GM12878 (cell line): Measurements from ENCODE around the gene MAP3K21. TPM values are rescaled to one million over a fixed set of nuclear protein-coding genes. Genes with fewer than 3 reads are reported as not detected.
A peak's percentile ranks its signal among the peaks of the same experiment; 100 is the strongest.

Source experiments
- ATAC-seq: fragments of 200-7000 bp; cut with Tn5 transposase; 3 replicates; pipeline ENCODE4 v1.9.1; 2020; ENCODE audit warnings: mild to moderate bottlenecking, moderate library complexity
- Bru-seq: library from RNA; stranded (reverse); fragments of 400-500 nt; gene quantifications from one replicate; lab custom pipeline; 2021; lab: Mats Ljungman, UMichigan
- BruChase-seq, 2 experiments: library from RNA; stranded (reverse); fragments of 400-500 nt; gene quantifications; one replicate each; lab custom pipeline; 2021; lab: Mats Ljungman, UMichigan
- BruUV-seq: library from RNA; stranded (reverse); fragments of 400-500 nt; replicated peaks from 2 replicates; lab custom pipeline; 2021; lab: Mats Ljungman, UMichigan
- CTCF ChIA-PET: fragments of 300-600 bp; sonication (Branson Sonifier 250); formaldehyde crosslinking; extraction: SDS; loops from one replicate; lab custom pipeline; 2021; ENCODE audit warnings: inconsistent platforms; lab: Yijun Ruan, JAX
- POLR2A ChIA-PET: fragments of 350-600 bp; formaldehyde crosslinking; extraction: SDS; loops from one replicate; lab custom pipeline; 2021; ENCODE audit warnings: inconsistent platforms; lab: Charles Lee
- RAD21 ChIA-PET: fragments of 300-600 bp; sonication (Branson Sonifier 250); formaldehyde crosslinking; loops from one replicate; lab custom pipeline; 2023; ENCODE audit warnings: antibody characterized with exemption; ENCODE audit not compliant: unreplicated experiment; lab: Charles Lee
- SMC1A ChIA-PET: fragments of 300-600 bp; sonication (Branson Sonifier 250); formaldehyde crosslinking; loops from one replicate; lab custom pipeline; 2023; ENCODE audit not compliant: unreplicated experiment, uncharacterized antibody; lab: Charles Lee
- DNase-seq: peaks from one replicate; pipeline ENCODE4 v3.0.0-alpha.2; 2011; ENCODE audit warnings: low read depth, low spot score
- FAIRE-seq: peaks from 3 replicates; lab custom pipeline; 2011; peaks lifted over from hg19 to GRCh38; lab: Jason Lieb, UNC
- H2AFZ ChIP-seq: 2 replicates; pipeline ENCODE4 v1.6.0; 2011; ENCODE audit warnings: low read depth, low read length, control low read depth; ENCODE audit not compliant: control insufficient read depth
- H3K27ac ChIP-seq: 2 replicates; pipeline ENCODE4 v1.5.1; 2011; ENCODE audit warnings: control low read depth; ENCODE audit not compliant: control insufficient read depth, insufficient read depth
- H3K27me3 ChIP-seq, 2 experiments: replicated peaks in 1 of 2; 2 replicates each; pipeline versions ENCODE4 v1.6.0 to v1.6.1; 2011; ENCODE audit warnings: low read length in 1 of 2; ENCODE audit not compliant: control insufficient read depth in 2 of 2, insufficient read depth in 2 of 2
- H3K36me3 ChIP-seq, 2 experiments: 2 replicates each; pipeline ENCODE4 v1.5.1; 2011; ENCODE audit warnings: low read length in 1 of 2; ENCODE audit not compliant: control insufficient read depth in 2 of 2, insufficient read depth in 2 of 2
- H3K4me1 ChIP-seq: 2 replicates; pipeline ENCODE4 v1.6.1; 2011; ENCODE audit warnings: mild to moderate bottlenecking, low read length, moderate library complexity, mixed read lengths; ENCODE audit not compliant: control insufficient read depth, insufficient read depth
- H3K4me2 ChIP-seq: 2 replicates; pipeline ENCODE4 v1.6.0; 2011; ENCODE audit warnings: control low read depth; ENCODE audit not compliant: control insufficient read depth, insufficient read depth
- H3K4me3 ChIP-seq: fragments of 200-600 bp; sonication (generic); 2 replicates; pipeline ENCODE4 v1.5.1; 2016
- H3K79me2 ChIP-seq: 2 replicates; pipeline ENCODE4 v1.6.0; 2011; ENCODE audit warnings: low read length; ENCODE audit not compliant: control insufficient read depth, insufficient read depth
- H3K9ac ChIP-seq: 2 replicates; pipeline ENCODE4 v1.8.0; 2011; ENCODE audit warnings: low read length, control low read depth, mixed read lengths; ENCODE audit not compliant: control insufficient read depth, insufficient read depth
- H3K9me3 ChIP-seq: replicated peaks from 3 replicates; pipeline ENCODE4 v1.5.1; 2011; ENCODE audit warnings: mild to moderate bottlenecking, low read length; ENCODE audit not compliant: control insufficient read depth, insufficient read depth
- H4K20me1 ChIP-seq: 2 replicates; pipeline ENCODE4 v1.6.0; 2011; ENCODE audit not compliant: control insufficient read depth, insufficient read depth
- EED ChIP-seq: sonication (generic); IDR thresholded peaks from 2 replicates; pipeline ENCODE4 v1.6.1; 2016; ENCODE audit warnings: antibody characterized with exemption, low read depth
- GATAD2B ChIP-seq: fragments of 450-650 bp; conservative IDR thresholded peaks from 2 replicates; pipeline ENCODE4 v1.6.1; 2017; ENCODE audit warnings: low read depth, mild to moderate bottlenecking, moderate library complexity
- JUND ChIP-seq: IDR thresholded peaks from 2 replicates; pipeline ENCODE4 v1.6.1; 2012; ENCODE audit warnings: low read depth, mild to moderate bottlenecking, low read length, improper control_type of control experiment, moderate library complexity
- LARP7 ChIP-seq: fragments of 450-650 bp; IDR thresholded peaks from 2 replicates; pipeline ENCODE4 v1.6.1; 2017; ENCODE audit warnings: mild to moderate bottlenecking
- PML ChIP-seq: IDR thresholded peaks from 2 replicates; pipeline ENCODE4 v1.6.1; 2012; ENCODE audit warnings: low read length, inconsistent platforms
- POLR2A ChIP-seq: IDR thresholded peaks from 2 replicates; pipeline ENCODE4 v1.6.1; 2011; ENCODE audit warnings: low read depth, mild to moderate bottlenecking, low read length
- SMAD1 ChIP-seq: fragments of 450-650 bp; IDR thresholded peaks from 2 replicates; pipeline ENCODE4 v1.6.1; 2018; ENCODE audit warnings: mild to moderate bottlenecking, low read depth; ENCODE audit not compliant: partially characterized antibody
- SMAD5 ChIP-seq: IDR thresholded peaks from 2 replicates; pipeline ENCODE4 v1.6.1; 2016; ENCODE audit warnings: antibody characterized with exemption, low read depth
- WGBS: methylation state at CpG from one replicate; pipeline ENCODE4 v1.1.6; 2016; ENCODE audit warnings: low lambda C conversion rate; ENCODE audit not compliant: insufficient replicate concordance, insufficient coverage; ENCODE audit errors: missing lambda C conversion rate; 5-methylcytosine and 5-hydroxymethylcytosine counted together
- in situ Hi-C: fragments of 300-500 bp; cut with MboI; formaldehyde crosslinking; loops from 9 replicates; pipeline ENCODE4 v1.14.3; 2018; ENCODE audit warnings: mixed read lengths
- intact Hi-C: fragments of 100-400 bp; cut with micrococcal nuclease; formaldehyde crosslinking; loops from one replicate; pipeline ENCODE4 v1.14.2; 2022; ENCODE audit not compliant: unreplicated experiment
- long read RNA-seq, 2 experiments: library from polyadenylated mRNA; unstranded; transcript quantifications; one replicate each; pipeline ENCODE4 v2.0.0, GENCODE V29; 2019 to 2020
- polyA minus RNA-seq, 3 experiments: library from RNA; depleted of rRNA, polyadenylated mRNA; stranded (reverse); fragments of >200 nt; gene quantifications; 2 replicates each; pipeline ENCODE4 v1.2.3, GENCODE V29; 2011
- polyA plus RNA-seq, 11 experiments: library from polyadenylated mRNA; depleted of rRNA in 4 of 11; unstranded in 6 of 11; stranded (reverse) in 5 of 11; fragments of >200 nt; fragmentation: Nextera tagmentation in 4 of 11; fragmentation: Illumina TruSeq in 1 of 11; extraction: Ambion mirVana in 4 of 11; extraction: Trizol in 1 of 11; gene quantifications; 1 replicate in 1 of 11; 2 replicates in 10 of 11; pipeline versions ENCODE4 v1.2.1 to v1.2.3, GENCODE V29; 2011 to 2016; ENCODE audit warnings: inconsistent platforms in 2 of 11, missing spikeins in 2 of 11, low read depth in 1 of 11
- total RNA-seq, 4 experiments: library from RNA; depleted of rRNA in 3 of 4; stranded (reverse); fragments of >200 nt in 3 of 4; fragmentation: Illumina TruSeq in 1 of 4; extraction: Trizol in 1 of 4; gene quantifications; 2 replicates each; pipeline versions ENCODE4 v1.2.1 to v1.2.3, GENCODE V29; 2013 to 2021
- TF ChIP-seq, protein P1 (sequence below): IDR thresholded peaks from 2 replicates; pipeline ENCODE4 v1.6.1; 2011; ENCODE audit warnings: low read depth, mild to moderate bottlenecking, low read length, moderate library complexity, borderline replicate concordance; ENCODE audit errors: extremely low read depth
- TF ChIP-seq, protein P2 (sequence below): IDR thresholded peaks from 2 replicates; pipeline ENCODE4 v1.6.1; 2011; ENCODE audit warnings: mild to moderate bottlenecking, low read depth, low read length, moderate library complexity; ENCODE audit not compliant: insufficient replicate concordance
- TF ChIP-seq, protein P3 (sequence below): fragments of 450-650 bp; IDR thresholded peaks from 2 replicates; pipeline ENCODE4 v1.6.1; 2018; ENCODE audit warnings: mild to moderate bottlenecking, low read depth, moderate library complexity; ENCODE audit not compliant: partially characterized antibody
- TF ChIP-seq, protein P4 (sequence below): fragments of 450-650 bp; IDR thresholded peaks from 2 replicates; pipeline ENCODE4 v1.6.1; 2016; ENCODE audit warnings: mild to moderate bottlenecking, moderate library complexity, borderline replicate concordance

The MAP3K21 gene
- total RNA-seq (2013; cell fraction: nucleolus; rRNA removed), result 0.12 and 0.31 TPM in 2 replicates
- total RNA-seq (2014; rRNA removed) (0.06 and 0.16 TPM in 2 replicates), total RNA-seq (2014; rRNA removed; fragmentation: Illumina TruSeq; extraction: Trizol) (0.13 and 0.14 TPM in 2 replicates), total RNA-seq (2021) (0.21 TPM in 2 replicates), polyA plus RNA-seq (2011; rRNA removed) (0.16 and 0.36 TPM in 2 replicates), polyA plus RNA-seq (2014; fragmentation: Illumina TruSeq; extraction: Trizol) (0.16 TPM in 2 replicates), polyA plus RNA-seq (2014; fragmentation: Nextera tagmentation; extraction: Ambion mirVana) (under 1 TPM; 0.02 to 0.06 TPM), polyA plus RNA-seq (2014; rRNA removed) (0.09 and 0.18 TPM in 2 replicates), polyA plus RNA-seq (2016; fragmentation: Nextera tagmentation; extraction: Ambion mirVana) (under 1 TPM in 1 of 2 experiments, not detected in 1; 0.03 TPM), polyA minus RNA-seq (2011; rRNA and poly(A)+ RNA removed) (0.07 and 0.46 TPM in 2 replicates), Bru-seq, nascent RNA (percentile 25 among the genes with signal in this experiment), BruChase-seq, experiment 1, labeled RNA remaining after a 6-hour chase (percentile 23 among the genes with signal in this experiment), BruChase-seq, experiment 2, labeled RNA remaining after a 2-hour chase (percentile 23 among the genes with signal in this experiment)
- polyA plus RNA-seq (2011; ENCODE audit: low read depth), result not detected
- 0.12 and 0.21 TPM in 2 replicates for polyA plus RNA-seq (2011; cell fraction: cytosol; rRNA removed)
- polyA plus RNA-seq (2011; cell fraction: nucleus; rRNA removed), result 0.16 and 0.31 TPM in 2 replicates
- 0.04 and 0.18 TPM in 2 replicates for polyA plus RNA-seq (2012)
- polyA minus RNA-seq (2011; cell fraction: cytosol; rRNA and poly(A)+ RNA removed), result 0.53 and 0.73 TPM in 2 replicates
- 0.12 and 0.48 TPM in 2 replicates for polyA minus RNA-seq (2011; cell fraction: nucleus; rRNA and poly(A)+ RNA removed)
- long read RNA-seq, experiment 1, result 0 reads
- long read RNA-seq, experiment 2, result 0 reads

DNA sequence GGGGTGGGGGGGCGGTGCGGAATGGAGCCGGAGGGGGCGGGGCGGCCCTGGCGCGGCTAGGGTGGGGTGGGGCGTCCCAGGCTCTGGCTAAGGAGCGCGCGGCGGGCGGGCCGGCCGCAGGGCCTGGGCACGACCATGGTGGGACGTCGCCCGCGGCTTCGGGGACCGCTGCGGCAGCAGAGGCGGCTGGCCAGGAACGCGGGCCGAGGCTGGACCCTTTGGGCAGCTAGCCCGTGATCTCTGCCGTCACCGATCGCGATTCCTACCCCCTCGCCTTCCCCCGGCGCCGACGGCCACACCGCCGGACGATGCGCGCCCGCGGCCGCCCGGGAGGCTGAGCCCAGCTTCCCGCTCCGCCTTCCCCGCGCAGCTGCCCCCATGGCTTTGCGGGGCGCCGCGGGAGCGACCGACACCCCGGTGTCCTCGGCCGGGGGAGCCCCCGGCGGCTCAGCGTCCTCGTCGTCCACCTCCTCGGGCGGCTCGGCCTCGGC, at the start of gene MAP3K21:
Gene MAP3K21 (plus strand): TSS at position 74 of the 491 bp plus-strand sequence. CDS start 305 bp downstream, at position 379.
- peak; percentile 75 for ATAC-seq
- CTCF ChIA-PET, result no interaction called here
- in situ Hi-C loops, result no loop called here
- TF ChIP-seq, protein P1, sequence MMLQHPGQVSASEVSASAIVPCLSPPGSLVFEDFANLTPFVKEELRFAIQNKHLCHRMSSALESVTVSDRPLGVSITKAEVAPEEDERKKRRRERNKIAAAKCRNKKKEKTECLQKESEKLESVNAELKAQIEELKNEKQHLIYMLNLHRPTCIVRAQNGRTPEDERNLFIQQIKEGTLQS, result no peak
- TF ChIP-seq JUND, result no peak
- TF ChIP-seq PML, result no peak
- no peak for TF ChIP-seq GATAD2B
- no peak for TF ChIP-seq SMAD5
- no peak for TF ChIP-seq EED
- TF ChIP-seq, protein P2, sequence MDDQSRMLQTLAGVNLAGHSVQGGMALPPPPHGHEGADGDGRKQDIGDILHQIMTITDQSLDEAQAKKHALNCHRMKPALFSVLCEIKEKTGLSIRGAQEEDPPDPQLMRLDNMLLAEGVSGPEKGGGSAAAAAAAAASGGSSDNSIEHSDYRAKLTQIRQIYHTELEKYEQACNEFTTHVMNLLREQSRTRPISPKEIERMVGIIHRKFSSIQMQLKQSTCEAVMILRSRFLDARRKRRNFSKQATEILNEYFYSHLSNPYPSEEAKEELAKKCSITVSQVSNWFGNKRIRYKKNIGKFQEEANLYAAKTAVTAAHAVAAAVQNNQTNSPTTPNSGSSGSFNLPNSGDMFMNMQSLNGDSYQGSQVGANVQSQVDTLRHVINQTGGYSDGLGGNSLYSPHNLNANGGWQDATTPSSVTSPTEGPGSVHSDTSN, result no peak
- no peak for TF ChIP-seq SMAD1
- TF ChIP-seq, protein P3, sequence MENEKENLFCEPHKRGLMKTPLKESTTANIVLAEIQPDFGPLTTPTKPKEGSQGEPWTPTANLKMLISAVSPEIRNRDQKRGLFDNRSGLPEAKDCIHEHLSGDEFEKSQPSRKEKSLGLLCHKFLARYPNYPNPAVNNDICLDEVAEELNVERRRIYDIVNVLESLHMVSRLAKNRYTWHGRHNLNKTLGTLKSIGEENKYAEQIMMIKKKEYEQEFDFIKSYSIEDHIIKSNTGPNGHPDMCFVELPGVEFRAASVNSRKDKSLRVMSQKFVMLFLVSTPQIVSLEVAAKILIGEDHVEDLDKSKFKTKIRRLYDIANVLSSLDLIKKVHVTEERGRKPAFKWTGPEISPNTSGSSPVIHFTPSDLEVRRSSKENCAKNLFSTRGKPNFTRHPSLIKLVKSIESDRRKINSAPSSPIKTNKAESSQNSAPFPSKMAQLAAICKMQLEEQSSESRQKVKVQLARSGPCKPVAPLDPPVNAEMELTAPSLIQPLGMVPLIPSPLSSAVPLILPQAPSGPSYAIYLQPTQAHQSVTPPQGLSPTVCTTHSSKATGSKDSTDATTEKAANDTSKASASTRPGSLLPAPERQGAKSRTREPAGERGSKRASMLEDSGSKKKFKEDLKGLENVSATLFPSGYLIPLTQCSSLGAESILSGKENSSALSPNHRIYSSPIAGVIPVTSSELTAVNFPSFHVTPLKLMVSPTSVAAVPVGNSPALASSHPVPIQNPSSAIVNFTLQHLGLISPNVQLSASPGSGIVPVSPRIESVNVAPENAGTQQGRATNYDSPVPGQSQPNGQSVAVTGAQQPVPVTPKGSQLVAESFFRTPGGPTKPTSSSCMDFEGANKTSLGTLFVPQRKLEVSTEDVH, result no peak
- TF ChIP-seq, protein P4, sequence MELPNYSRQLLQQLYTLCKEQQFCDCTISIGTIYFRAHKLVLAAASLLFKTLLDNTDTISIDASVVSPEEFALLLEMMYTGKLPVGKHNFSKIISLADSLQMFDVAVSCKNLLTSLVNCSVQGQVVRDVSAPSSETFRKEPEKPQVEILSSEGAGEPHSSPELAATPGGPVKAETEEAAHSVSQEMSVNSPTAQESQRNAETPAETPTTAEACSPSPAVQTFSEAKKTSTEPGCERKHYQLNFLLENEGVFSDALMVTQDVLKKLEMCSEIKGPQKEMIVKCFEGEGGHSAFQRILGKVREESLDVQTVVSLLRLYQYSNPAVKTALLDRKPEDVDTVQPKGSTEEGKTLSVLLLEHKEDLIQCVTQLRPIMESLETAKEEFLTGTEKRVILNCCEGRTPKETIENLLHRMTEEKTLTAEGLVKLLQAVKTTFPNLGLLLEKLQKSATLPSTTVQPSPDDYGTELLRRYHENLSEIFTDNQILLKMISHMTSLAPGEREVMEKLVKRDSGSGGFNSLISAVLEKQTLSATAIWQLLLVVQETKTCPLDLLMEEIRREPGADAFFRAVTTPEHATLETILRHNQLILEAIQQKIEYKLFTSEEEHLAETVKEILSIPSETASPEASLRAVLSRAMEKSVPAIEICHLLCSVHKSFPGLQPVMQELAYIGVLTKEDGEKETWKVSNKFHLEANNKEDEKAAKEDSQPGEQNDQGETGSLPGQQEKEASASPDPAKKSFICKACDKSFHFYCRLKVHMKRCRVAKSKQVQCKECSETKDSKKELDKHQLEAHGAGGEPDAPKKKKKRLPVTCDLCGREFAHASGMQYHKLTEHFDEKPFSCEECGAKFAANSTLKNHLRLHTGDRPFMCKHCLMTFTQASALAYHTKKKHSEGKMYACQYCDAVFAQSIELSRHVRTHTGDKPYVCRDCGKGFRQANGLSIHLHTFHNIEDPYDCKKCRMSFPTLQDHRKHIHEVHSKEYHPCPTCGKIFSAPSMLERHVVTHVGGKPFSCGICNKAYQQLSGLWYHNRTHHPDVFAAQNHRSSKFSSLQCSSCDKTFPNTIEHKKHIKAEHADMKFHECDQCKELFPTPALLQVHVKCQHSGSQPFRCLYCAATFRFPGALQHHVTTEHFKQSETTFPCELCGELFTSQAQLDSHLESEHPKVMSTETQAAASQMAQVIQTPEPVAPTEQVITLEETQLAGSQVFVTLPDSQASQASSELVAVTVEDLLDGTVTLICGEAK, result no peak
- peak; percentile 52; the same call in 1 of the 2 replicates for TF ChIP-seq LARP7
- 0 out of 2 replicates have a peak, but pooled peaks have one; percentile 27 for TF ChIP-seq POLR2A

More for the DNA sequence above, at the start of gene MAP3K21:
- no peak for DNase-seq
- Histone ChIP-seq H4K20me1 (no peaks in the 10 kb centered on the region), H3K4me3 (peak within 1 kb of the TSS; percentile 57; the same call in 1 of the 2 replicates), H3K9ac (no peak within 1 kb of the TSS), H3K4me1 (no peaks in the 10 kb centered on the region; the same call in 1 of the 2 replicates), H3K4me2 (peak within 1 kb of the TSS; percentile 94), H3K36me3 (no peaks in the 10 kb centered on the region), H2AFZ (peak within 1 kb of the TSS; percentile 79), H3K9me3 (no peaks in the 10 kb centered on the region), H3K27me3 (peaks cover 0 to 3% of the 10 kb centered on the region in 2 experiments), H3K27ac (no peak within 1 kb of the TSS), H3K79me2 (no peaks in the 10 kb centered on the region)
- ChIA-PET POLR2A (no interaction called here), SMC1A (no interaction called here), RAD21 (no interaction called here)
- BruUV-seq, result no TSS peak
- WGBS, result 2% methylated on average over 41 of the region's 68 CpGs
- intact Hi-C loops, result no loop called here
- FAIRE-seq, result no peak
